GM21381 (cell line): ENCODE results near the gene PALLD.
"Not testable (repeated sequence)": the region's sequence is repeated elsewhere in the genome, so short reads cannot be mapped to it uniquely, and the experiment has no call there.

ENCODE experiments used
- ATAC-seq: cut with Tn5 transposase; IDR thresholded peaks from one replicate; pipeline ENCODE4 v1.9.1; 2021; ENCODE audit warnings: mild to moderate bottlenecking, moderate library complexity; ENCODE audit not compliant: unreplicated experiment

The PALLD gene

GRCh38 chr4:168496834-168497233 lies at the start of gene PALLD:
TSS of gene PALLD (plus strand) at chr4:168497052.
- no peak for ATAC-seq

DNA sequence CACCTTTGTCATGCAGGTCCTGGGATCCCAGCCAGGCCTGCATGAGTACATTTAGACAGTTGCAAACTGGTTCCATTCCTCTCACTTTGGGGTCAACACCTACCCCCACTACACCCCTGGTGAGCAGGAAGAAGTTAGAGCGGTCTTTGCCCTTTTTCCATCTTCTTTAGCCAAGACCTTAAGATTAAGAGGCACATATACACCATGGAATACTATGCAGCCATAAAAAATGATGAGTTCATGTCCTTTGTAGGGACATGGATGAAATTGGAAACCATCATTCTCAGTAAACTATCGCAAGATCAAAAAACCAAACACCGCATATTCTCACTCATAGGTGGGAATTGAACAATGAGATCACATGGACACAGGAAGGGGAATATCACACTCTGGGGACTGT lies 47.8 kb upstream of the PALLD start:
- not testable (repeated sequence) for ATAC-seq

GRCh38 chr4:168449719-168450452 lies 47.0 kb upstream of the PALLD start:
- no peak for ATAC-seq

GRCh38 chr4:168451331-168451730 lies 45.5 kb upstream of the PALLD start:
- ATAC-seq: peak; percentile 24

- peak; percentile 72 for ATAC-seq
These were observed 45.0 kb upstream of the PALLD start for GRCh38 chr4:168451744-168452390.

- ATAC-seq: no peak
These were observed 43.7 kb upstream of the PALLD start for GRCh38 chr4:168453146-168453545.

DNA sequence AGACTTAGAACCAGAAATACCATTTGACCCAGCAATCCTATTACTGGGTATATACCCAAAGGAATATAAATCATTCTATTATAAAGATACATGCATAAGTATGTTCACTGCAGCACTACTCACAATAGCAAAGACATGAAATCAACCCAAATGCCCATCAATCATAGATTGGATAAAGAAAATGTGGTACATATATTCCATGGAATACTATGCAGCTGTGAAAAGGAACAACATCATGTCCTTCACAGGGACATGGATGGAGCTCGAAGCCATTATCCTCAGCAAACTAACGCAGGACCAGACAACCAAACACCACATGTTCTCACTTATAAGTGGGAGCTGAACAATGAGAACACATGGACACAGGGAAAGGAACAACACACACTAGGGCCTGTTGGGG lies 38.6 kb upstream of the PALLD start:
- not testable (repeated sequence) for ATAC-seq

- no peak for ATAC-seq
These were observed 35.0 kb upstream of the PALLD start for GRCh38 chr4:168461821-168462220.

GRCh38 chr4:168472920-168473319 lies 23.9 kb upstream of the PALLD start:
- no peak for ATAC-seq

DNA sequence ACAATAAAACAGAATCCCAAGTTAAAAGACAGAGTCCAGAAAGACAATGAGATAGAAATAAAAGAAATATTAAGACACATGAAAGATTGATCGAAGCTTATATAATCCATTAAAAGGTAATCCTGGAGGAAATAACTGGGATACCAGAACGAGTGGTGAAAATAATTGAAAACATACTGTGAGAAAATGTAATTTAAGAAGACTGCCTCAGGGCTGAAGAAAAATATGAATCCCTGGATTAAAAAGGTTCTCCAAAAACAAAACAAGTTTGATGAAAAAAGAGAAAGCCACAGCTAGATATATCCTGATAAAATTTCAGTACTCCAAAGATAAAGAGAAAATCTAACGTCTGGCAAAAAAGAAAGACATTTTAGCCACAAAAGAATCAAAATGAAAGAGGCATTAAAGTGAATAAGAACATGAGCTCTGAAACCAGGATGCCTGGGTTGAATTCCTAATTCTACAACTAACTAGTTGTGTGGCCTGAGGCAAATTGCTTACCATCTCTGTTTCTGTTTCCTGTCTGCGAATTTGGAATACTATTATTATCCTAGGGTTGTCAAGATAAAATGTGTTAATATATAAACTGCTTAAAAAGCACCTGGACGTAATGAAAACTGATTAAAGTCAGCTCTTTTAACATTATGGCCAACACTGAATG lies 22.1 kb upstream of the PALLD start:
- ATAC-seq: no peak

DNA sequence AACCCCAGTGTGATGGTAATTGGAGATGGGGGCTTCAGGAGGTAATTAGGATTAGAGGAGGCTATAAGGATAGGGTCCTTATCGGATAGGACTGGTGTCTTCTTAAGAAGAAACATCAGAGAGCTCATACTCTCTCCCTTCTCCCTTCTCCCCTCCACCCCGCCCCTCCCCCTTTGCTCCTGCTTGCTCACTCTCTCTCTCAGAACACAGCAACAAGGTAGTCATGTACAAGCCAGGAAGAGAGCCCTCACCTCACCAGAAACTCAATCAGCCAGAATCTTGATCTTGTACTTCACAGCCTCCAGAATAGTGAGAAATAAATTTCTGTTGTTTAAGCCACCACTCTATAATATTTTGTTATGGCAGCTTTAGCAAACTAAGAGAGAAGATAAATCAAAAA lies 21.1 kb upstream of the PALLD start:
- no peak for ATAC-seq

- ATAC-seq: no peak
These were observed 18.0 kb upstream of the PALLD start for GRCh38 chr4:168478868-168479267.

- ATAC-seq: peak; percentile 32
These were observed 15.8 kb upstream of the PALLD start for GRCh38 chr4:168480931-168481611.

DNA sequence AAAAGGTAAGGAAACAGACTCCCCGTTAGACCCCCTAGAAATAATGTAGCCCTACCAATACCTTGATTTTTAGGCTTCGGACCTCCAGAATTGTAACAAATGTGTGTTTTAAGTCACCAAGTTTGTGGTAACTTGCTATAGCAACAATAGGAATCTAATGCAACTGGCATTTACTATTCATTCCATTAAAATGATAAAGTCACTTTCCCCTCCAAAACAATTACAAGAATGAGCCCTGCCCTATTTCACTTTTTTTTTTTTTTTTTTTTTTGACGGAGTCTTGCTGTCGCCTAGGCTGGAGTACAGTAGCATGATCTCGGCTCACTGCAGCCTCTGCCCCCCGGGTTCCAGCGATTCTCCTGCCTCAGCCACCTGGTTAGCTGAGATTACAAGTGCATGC lies 13.0 kb upstream of the PALLD start:
- ATAC-seq: no peak

GRCh38 chr4:168484626-168485025 lies 12.2 kb upstream of the PALLD start:
- no peak for ATAC-seq

GRCh38 chr4:168485156-168485910 lies 11.5 kb upstream of the PALLD start:
- ATAC-seq: no peak

DNA sequence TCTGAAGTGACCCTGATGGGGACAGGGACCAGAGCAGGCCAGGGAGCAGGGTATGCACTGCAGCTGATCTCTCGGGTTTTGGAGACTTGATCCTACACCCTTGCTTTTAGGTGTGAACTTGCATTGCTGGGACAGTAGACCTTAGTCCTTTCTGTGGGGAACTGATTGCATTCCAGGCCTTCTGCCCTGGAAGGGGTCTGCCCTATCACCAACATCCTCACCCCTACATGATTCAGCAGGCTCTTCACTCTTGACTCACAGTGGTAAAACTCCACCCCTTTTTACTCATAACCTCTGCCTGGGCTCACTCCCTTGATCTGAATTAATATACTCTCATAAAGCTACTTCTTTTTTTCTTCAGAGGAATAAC lies 10.0 kb upstream of the PALLD start:
- ATAC-seq: no peak

DNA sequence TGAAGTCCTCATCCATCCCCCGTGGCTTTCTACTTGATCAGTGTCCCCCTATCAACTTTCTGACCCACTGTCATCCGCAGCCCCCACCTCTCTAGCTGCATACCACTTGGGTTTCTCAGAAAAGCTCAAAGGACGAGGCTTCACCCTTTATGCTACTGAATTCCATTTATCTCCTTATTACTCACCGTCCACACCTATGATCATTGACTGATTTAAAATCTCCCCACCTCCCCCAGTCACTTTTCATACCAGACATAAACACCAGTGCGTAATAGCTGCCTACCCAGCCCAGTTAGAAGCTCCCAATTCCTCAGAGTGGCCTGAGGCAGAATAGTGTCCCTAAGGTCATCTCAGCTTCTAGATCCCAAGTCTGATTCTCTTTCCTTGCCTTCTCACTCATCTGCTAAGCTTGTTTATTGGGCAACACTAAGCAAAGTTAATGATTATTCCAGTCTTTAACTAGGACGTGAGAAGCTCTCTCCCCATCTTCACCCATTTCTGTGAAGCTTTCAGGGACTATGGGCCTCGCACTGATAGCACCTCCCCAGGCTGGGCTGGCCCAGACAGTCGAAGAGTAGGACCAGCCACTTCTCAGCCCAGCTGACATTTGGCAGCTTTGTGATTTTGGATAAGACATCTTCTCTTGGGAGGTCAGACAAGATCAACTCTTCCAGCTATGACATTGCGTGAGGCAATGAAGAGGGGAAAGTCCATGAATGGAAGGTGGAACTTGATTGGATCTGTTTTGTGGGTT lies 9.4 kb upstream of the PALLD start:
- no peak for ATAC-seq

DNA sequence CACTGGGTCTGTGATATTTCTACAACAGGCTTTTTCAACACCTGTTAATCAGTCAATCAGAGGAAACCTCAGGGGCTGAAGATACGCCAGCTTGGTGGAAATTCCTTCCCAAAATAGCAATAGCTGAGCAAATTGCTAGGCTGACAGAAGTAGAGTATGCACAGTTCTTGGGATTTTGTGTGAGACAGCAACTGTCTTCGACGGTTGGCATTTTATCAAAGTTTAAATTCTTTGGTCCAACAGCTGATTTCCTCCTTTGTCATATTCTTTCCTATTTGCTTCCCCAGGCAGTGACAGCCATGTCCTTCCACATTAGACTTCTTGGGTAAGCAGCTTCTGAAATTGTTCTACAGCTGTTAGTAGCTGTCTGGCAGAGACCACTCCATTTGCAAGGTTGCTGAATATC lies 8.0 kb upstream of the PALLD start:
- no peak for ATAC-seq

- no peak for ATAC-seq
These were observed 7.2 kb upstream of the PALLD start for GRCh38 chr4:168489616-168490015.
